NCI-H146 treated with DMSO at 0.1 percent for 48 hours (cell line): ENCODE results near the gene ECE2.

Experiments used
- DNase-seq: peaks from one replicate; lab custom pipeline; 2025; ENCODE audit not compliant: unreplicated experiment; lab: John Stamatoyannopoulos, UW

ECE2 gene

GRCh38 chr3:184275961-184276910 lies at the start of gene ECE2:
TSS of gene ECE2 (plus strand) at chr3:184276022. CDS start at chr3:184276154, 132 bp downstream.
- DNase-seq = no peak

- DNase-seq = peak; percentile 64
Measured at GRCh38 chr3:184227481-184227935, 48.3 kb upstream of the ECE2 start.

- no peak for DNase-seq
Measured at GRCh38 chr3:184228376-184229137, 47.3 kb upstream of the ECE2 start.

- peak; percentile 80 for DNase-seq
Measured at GRCh38 chr3:184229394-184230080, 46.3 kb upstream of the ECE2 start, which contains the start of gene VWA5B2. TSS of gene VWA5B2 (plus strand) at chr3:184229585. CDS start at chr3:184230529, 944 bp downstream.

GRCh38 chr3:184230081-184230602 lies 45.7 kb upstream of the ECE2 start:
- peak; percentile 49 for DNase-seq

GRCh38 chr3:184230603-184231528 lies 45.0 kb upstream of the ECE2 start:
- peak; percentile 85 for DNase-seq

- no peak for DNase-seq
Measured at GRCh38 chr3:184231671-184232070, 44.2 kb upstream of the ECE2 start.

- no peak for DNase-seq
Measured at GRCh38 chr3:184233127-184233843, 42.5 kb upstream of the ECE2 start.

- DNase-seq = no peak
Measured at GRCh38 chr3:184234224-184234623, 41.6 kb upstream of the ECE2 start.

GRCh38 chr3:184234671-184235380 lies 41.0 kb upstream of the ECE2 start:
- DNase-seq = no peak

- no peak for DNase-seq
Measured at GRCh38 chr3:184235381-184236032, 40.3 kb upstream of the ECE2 start.

- DNase-seq = no peak
Measured at GRCh38 chr3:184236033-184236410, 39.8 kb upstream of the ECE2 start.

- DNase-seq = no peak
Measured at GRCh38 chr3:184236636-184237035, 39.2 kb upstream of the ECE2 start.

- DNase-seq = no peak
Measured at GRCh38 chr3:184237211-184237610, 38.6 kb upstream of the ECE2 start.

- DNase-seq = no peak
Measured at GRCh38 chr3:184237807-184238206, 38.0 kb upstream of the ECE2 start.

- no peak for DNase-seq
Measured at GRCh38 chr3:184238246-184238818, 37.5 kb upstream of the ECE2 start.

GRCh38 chr3:184239221-184239620 lies 36.6 kb upstream of the ECE2 start:
- no peak for DNase-seq

GRCh38 chr3:184239708-184240107 lies 36.1 kb upstream of the ECE2 start:
- no peak for DNase-seq
